Bronchial epithelial cell (primary cell): Measurements from ENCODE around the gene SLC35C1. TPM values are rescaled to one million over a fixed set of nuclear protein-coding genes. Genes with fewer than 3 reads are reported as not detected.

Source experiments
- DNase-seq: peaks from one replicate; pipeline ENCODE4 v3.0.0-alpha.2; 2010; ENCODE audit warnings: low read depth
- FAIRE-seq: peaks from 2 replicates; lab custom pipeline; 2011; peaks lifted over from hg19 to GRCh38; lab: Jason Lieb, UNC
- H3K27me3 ChIP-seq: 2 replicates; pipeline ENCODE4 v1.5.1; 2011; ENCODE audit warnings: low read length; ENCODE audit not compliant: control insufficient read depth, insufficient read depth
- H3K36me3 ChIP-seq: 2 replicates; pipeline ENCODE4 v1.5.1; 2011; ENCODE audit warnings: low read length; ENCODE audit not compliant: control insufficient read depth, insufficient read depth
- H3K4me3 ChIP-seq: 2 replicates; pipeline ENCODE4 v1.5.1; 2011; ENCODE audit warnings: mild to moderate bottlenecking, low read depth, low read length, control low read depth
- total RNA-seq: library from RNA; depleted of rRNA; stranded (reverse); fragments of >200 nt; gene quantifications from 2 replicates; pipeline ENCODE4 v1.2.1, GENCODE V29; 2014
- TF ChIP-seq, protein P1 (sequence below): IDR thresholded peaks from 2 replicates; pipeline ENCODE4 v1.5.1; 2011; ENCODE audit warnings: mild to moderate bottlenecking, moderate library complexity, low read length, control low read depth, inconsistent platforms; ENCODE audit not compliant: insufficient read depth, severe bottlenecking

Gene SLC35C1
- total RNA-seq, 1 donor from 2014 or later: 7.6 TPM

DNA sequence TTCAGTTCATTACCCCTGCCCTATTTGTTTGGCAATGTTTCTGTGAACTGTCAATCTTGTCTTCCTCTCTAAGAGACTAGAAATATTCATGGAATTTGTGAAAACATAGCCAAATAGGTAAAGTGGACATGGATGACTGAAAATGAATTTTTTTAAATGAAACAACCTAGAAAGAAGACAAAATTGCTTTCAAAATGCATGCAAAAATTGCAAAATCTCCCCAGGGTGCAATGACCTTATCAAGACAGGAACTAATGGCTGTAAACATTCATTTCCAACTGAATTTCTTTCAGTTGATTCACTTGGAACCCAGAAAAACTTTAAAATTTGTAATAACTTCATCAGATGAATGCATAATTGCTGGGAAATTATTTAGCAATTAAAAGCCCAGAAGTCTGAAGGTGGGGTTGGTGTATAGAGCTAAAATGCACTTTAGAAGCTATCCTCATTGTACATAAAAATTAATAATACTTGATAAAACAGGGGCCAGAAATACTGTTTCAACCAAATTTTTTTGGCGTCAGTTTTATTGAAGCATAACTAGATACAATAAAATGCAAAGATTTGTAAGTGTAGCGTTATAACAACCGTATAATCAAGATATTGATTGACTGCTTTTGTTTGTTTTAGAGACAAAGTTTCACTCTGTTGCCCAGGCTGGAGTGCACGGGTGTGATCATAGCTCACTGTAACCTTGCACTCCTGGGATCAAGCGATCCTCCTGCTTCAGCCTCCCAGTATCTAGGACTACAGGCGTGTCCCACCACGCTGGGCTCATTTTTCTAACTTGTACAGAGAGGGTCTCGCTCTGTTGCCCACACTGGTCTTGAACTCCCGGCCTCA, 27.6 kb upstream of the SLC35C1 start:
- DNase-seq: no peak
- TF ChIP-seq, protein P1, sequence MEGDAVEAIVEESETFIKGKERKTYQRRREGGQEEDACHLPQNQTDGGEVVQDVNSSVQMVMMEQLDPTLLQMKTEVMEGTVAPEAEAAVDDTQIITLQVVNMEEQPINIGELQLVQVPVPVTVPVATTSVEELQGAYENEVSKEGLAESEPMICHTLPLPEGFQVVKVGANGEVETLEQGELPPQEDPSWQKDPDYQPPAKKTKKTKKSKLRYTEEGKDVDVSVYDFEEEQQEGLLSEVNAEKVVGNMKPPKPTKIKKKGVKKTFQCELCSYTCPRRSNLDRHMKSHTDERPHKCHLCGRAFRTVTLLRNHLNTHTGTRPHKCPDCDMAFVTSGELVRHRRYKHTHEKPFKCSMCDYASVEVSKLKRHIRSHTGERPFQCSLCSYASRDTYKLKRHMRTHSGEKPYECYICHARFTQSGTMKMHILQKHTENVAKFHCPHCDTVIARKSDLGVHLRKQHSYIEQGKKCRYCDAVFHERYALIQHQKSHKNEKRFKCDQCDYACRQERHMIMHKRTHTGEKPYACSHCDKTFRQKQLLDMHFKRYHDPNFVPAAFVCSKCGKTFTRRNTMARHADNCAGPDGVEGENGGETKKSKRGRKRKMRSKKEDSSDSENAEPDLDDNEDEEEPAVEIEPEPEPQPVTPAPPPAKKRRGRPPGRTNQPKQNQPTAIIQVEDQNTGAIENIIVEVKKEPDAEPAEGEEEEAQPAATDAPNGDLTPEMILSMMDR: no peak
- peaks cover 2% of the 10 kb centered on the region for H3K27me3 ChIP-seq

GRCh38 chr11:45778341-45778740, 26.6 kb upstream of the SLC35C1 start:
- no peak for FAIRE-seq
- DNase-seq: no peak
- H3K36me3 ChIP-seq: no peaks in the 10 kb centered on the region
- H3K4me3 ChIP-seq: no peak overlapping the region
- TF ChIP-seq, protein P1: no peak
- peaks cover 2% of the 10 kb centered on the region for H3K27me3 ChIP-seq

More for the DNA sequence above, 27.6 kb upstream of the SLC35C1 start:
- no peak for FAIRE-seq
- Histone ChIP-seq H3K36me3 (no peaks in the 10 kb centered on the region), H3K4me3 (no peak overlapping the region)

GRCh38 chr11:45779602-45780001, 25.3 kb upstream of the SLC35C1 start:
- TF ChIP-seq, protein P1: no peak
- Histone ChIP-seq H3K27me3 (no peaks in the 10 kb centered on the region), H3K4me3 (no peak overlapping the region), H3K36me3 (no peaks in the 10 kb centered on the region)
- FAIRE-seq (no peak), DNase-seq (no peak)

DNA sequence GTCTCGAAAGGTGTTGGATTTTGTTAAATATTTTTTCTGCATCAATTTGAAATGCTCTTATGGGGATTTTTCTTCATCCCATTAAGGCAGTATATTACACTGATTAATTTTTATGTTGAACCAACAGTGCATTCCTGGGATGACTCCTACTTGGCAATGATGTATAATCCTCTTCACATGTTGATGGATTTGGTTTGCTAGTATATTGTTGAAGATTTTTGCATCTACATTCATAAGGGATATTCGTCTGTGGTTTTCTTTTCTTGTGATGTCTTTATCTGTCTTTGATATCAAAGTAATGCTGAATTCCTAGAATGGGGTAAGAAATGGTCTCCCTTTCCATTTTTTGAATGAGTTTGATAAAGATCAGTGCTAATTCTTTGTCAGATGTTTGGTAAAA, 18.7 kb upstream of the SLC35C1 start:
- Histone ChIP-seq H3K36me3 (no peaks in the 10 kb centered on the region), H3K4me3 (no peak overlapping the region), H3K27me3 (no peaks in the 10 kb centered on the region)
- DNase-seq (no peak), FAIRE-seq (no peak)
- TF ChIP-seq, protein P1: no peak

GRCh38 chr11:45788887-45789286, 16.1 kb upstream of the SLC35C1 start:
- H3K4me3 ChIP-seq: no peak overlapping the region
- DNase-seq: no peak
- FAIRE-seq: no peak
- TF ChIP-seq, protein P1: no peak
- no peaks in the 10 kb centered on the region for H3K36me3 ChIP-seq
- H3K27me3 ChIP-seq: no peaks in the 10 kb centered on the region

DNA sequence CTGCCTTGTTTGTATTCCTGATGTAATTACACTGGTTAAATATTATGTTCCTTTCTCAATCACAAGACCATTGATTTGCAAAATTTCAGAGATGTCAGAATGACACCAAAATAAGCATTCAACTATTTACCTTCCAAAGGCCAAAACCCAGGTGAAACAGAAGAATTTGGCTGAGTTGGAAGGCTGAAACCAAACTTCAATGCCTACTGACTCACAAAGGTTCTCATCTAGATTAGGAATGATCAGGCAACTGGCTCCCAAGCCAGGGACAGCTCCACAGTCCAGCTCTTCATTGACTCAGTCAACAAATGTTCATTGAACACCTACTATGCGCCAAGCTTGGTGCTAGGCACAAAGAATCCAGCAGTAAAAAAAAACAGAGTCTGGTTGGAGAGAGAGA, 13.4 kb upstream of the SLC35C1 start:
- no peak for FAIRE-seq
- no peak for DNase-seq
- TF ChIP-seq, protein P1: no peak

More for the DNA sequence above, 13.4 kb upstream of the SLC35C1 start:
- H3K4me3 ChIP-seq: no peak overlapping the region
- H3K27me3 ChIP-seq: no peaks in the 10 kb centered on the region
- H3K36me3 ChIP-seq: no peaks in the 10 kb centered on the region
